GM19239 (cell line): ENCODE results near the gene SSTR4.

Experiments used
- DNase-seq: peaks from one replicate; pipeline ENCODE4 v3.0.0; 2011; ENCODE audit warnings: low spot score; ENCODE audit not compliant: insufficient read length
- FAIRE-seq: peaks from 2 replicates; lab custom pipeline; 2011; peaks lifted over from hg19 to GRCh38; lab: Jason Lieb, UNC

SSTR4 gene

DNA sequence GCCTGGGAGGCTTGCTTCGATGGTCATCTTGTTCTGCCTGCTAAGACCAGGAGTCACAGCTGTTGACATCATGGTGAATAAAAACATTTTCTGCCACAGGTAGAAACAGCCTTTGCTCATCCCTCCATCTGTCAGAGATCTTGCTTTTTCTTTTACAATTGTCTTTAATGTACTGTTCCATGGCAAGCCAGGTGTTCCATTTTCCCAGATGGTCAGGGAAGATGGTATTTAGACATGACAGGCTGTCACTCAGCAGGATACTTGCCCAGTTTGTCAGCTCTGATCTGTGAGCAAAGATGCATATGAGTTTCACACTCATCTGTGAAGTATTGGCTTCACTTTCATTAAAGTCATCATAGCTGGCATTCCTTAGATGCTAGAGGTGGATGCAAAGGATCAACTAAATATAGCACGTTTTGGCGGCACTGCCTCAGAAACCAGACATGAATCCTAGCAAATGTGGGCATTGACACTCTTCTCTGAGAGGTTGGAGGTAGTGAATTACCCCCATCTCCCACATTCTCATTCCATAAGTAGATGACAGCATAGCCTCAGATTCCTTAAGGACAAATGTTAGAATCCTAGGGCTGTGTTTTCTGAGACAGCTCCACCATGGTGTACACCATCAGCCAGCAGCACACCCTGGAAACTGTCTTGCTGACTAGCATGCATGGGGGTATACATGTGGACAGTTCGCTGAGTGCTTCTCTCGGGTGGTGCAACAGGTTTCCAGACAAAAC lies 4.2 kb downstream of the SSTR4 start:
- FAIRE-seq (no peak), DNase-seq (no peak)

DNA sequence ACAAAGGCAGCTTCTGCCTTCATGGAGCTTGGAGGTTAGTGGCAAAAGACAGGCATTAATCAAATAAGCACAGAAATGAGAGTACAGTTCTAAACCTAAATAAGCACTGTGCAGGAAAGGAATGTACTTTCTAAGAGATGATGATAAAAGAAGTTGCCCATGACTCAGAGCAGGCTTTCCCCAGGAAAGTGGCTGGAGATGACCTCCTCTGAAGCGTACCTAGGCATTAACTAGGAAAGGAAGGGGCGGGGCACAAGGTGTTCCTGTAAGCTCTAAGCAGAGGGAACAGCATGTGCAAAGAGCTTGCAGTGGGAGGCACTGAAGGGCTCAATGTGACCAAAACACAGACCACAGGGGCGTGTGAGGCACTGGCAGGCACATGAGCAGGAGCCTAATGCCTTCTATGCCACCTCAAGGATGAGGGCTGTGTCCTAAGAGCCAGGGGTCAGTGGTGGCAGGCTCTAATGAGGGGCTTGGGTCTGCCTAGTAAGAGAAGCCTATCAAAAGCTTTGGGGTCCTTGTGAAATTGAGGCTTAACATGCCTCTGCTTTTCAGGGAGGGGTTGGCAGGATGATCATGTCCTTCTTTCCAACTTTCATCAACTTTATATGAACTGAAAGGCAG lies 4.9 kb downstream of the SSTR4 start:
- no peak for FAIRE-seq

DNA sequence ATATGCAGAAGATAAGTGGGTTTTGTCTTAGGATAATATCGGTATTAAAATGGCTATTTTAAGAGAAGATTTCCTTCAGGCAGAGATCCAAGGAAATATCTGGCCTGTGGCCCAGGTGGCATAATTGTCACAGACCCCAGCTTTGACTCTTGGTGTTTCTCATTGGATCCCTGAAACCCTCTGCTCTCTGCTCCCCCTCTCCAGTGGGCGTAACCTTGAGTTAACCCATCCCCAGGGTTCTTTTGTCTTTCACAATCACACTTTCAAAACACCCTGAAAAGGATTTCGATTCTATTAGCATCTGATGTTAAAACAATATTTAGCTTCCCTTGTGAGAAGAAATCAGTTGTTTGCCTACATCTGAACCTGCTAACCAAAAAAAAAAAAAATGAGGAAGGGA lies 7.2 kb downstream of the SSTR4 start:
- FAIRE-seq (no peak), DNase-seq (no peak)

More for the DNA sequence above, 4.9 kb downstream of the SSTR4 start:
- no peak for DNase-seq

DNA sequence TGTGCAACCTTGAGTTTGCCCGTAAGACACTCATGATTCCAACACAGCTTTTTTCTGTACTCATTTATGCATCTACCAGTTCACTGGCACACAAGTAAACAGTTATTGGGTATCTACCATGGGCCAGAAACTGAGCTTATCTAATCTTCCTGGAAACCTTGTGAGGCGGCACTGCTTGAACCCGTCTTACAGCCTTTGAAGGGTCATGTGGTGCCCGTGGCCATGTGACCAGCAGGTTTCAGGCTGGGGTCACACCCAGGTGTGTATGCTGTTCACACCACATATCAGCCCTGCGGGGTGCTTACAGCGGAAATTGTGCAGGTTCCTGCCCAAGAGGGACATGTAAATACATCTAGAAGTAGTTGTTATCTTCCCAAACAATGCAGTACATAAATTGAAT lies 8.3 kb downstream of the SSTR4 start:
- FAIRE-seq (no peak), DNase-seq (no peak)

DNA sequence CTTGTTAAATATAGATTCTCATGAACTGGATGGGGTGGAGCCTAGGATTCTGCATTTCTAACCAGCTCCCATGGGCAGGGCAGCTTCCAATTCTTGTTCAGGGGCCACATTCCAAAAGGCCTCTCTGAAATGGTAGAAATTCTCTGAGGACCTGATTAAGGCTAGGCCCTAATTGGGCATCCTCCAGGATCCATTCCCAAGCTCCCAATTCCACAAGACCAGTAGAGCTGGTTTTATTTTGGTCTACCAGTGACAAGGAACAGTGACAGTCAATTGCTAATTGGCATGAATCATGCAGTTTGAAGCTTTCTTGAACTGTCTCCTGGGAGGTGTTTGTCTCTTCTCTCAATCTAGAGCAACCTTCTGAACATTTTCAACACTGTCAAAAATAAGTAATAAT lies 11.3 kb downstream of the SSTR4 start:
- FAIRE-seq (no peak), DNase-seq (no peak)

DNA sequence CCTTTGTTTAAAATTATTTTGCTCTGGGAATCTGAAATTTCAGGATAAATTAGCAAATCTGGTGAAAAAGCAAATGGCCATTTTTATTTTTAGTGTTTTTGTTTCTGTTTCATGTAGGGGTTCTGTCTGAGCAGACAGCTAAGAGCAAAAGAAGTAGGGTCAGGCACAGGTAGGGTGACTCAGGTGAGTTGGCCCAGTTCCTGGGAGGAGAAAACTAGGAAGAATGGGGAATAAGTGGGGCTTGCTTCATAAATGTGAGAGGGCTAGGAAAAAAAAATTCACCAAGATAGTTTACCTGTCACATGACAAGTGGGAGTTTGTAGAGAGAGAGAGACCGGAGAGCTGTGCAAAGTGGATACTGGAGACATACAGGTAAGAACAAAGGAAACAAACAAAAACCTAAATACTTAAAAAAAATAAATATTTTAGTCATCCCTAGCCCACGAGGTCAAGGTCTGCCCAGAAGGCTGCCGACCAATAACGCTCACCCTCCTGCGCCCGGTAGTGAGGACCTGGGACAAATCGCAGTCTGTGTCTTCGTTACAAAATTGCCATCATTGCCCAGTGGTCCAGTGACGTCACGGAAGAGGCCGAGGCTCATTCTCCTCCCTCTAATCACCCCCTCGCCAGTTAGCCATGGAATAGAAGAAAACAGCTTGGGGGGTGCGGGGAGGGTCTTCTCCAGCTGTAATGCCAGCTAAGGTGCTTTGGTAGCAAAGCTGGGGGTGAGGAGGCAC lies 12.1 kb downstream of the SSTR4 start:
- DNase-seq (no peak), FAIRE-seq (no peak)

DNA sequence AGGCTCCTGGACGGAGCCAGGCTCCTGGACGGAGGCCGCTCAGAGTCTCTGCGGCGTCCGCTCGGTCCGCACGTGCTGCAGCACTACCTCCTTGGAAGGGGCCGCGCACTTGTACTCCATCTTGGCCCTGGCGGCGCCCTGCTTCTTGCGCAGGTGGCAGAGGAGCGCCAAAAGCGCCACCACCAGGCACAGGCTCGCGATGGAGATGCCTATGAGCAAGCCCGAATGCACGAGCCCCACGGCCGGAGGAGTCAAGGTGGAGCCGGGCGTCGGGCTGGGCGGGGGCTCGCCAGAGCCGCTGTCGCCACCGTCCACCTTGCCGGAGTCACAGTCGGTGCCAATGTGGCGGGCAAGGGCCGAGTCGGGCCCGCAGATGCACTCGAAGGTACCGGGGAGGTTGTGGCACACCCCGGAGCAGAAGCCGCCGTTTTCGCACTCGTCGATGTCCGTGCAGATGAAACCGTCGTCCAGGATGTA lies 12.7 kb downstream of the SSTR4 start:
- DNase-seq = no peak
- no peak for FAIRE-seq

DNA sequence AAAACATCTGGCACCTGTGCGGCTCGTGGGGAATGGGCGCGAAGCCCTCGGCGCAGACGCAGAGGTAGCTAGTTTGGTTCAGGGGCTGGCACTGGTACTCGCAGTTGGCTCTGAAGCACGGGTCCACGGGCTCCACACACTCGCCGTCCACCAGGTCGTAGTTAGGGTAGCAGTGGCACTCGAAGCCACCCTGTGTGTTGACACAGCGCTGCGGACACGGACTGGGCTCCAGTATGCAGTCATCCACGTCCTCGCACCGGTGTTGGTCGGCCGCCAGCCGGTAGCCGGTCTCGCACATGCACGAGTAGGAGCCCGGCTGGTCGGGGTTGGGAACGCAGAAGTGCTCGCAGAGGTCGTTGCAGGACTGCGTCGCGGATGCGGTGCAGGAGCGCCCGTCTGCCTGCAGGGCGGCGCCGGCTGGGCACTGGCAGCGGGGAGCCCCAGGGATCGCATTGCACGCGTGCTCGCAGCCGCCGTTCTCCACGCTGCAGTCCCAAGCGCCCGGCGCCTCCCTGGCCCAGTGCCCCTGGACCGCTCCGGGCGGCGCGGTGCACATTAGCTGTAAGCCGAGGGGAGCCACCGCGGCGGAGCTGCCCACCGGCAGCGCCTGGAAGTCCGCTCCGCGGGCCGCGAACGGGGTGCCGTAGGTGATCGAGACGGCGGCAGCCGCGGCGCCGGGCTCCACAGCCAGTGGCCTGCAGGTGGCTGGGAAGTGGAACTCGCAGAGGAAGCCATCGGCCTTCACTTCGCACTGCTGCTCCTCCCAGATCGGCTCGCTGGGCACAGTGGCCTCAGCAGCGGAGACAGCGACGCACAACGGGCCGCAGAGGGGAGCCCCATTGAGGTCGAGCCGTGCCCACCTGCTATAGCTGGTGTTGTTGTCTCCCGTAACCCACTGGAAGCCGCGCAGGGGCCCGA lies 13.4 kb downstream of the SSTR4 start:
- DNase-seq (no peak), FAIRE-seq (no peak)

DNA sequence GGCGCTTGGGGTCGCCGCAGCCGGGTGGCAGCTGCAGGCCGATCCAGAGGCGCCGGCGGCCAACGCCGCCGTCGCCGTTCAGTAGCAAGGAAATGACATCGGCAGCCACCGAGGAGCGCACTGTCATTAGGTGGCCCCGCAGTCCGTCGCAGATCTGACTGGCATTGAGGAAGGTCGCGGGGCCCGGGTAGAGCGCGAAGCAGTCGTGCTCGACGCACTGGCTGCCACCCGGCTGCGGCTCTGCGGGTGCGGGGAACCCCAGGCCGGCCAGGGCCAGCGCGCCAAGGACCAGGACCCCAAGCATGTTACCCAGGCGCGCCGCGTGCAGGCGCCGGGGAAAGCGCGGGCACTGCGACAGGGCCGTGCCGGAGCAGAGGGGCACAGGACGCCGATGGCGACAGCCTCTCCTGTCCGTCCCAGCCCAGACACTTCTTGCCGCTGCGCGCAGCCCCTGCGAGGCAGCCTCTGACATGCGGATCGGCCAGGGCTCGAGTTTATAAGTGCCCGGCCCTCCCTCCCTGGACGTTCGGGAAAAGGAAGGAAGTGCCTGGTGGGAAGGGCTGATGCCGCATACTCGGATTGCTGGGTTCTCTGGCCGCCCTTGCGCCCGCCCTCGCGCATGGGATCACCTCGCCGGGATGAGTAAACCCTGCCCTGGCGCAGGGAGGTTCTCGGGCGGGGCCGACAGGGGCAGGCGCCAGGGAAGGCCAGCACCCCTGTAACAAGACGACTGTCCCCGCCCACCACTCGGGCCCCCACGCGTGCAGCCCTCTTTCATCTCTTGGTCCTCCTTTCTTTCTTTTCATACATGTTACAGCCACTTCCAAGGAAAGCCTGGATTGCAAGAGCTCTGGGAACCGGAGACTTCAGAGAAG lies 14.3 kb downstream of the SSTR4 start, which contains the start of gene THBD:
Gene THBD (minus strand): TSS at position 472 of the 875 bp plus-strand sequence. CDS start 168 bp downstream, at position 304.
- DNase-seq = no peak
- FAIRE-seq = no peak

DNA sequence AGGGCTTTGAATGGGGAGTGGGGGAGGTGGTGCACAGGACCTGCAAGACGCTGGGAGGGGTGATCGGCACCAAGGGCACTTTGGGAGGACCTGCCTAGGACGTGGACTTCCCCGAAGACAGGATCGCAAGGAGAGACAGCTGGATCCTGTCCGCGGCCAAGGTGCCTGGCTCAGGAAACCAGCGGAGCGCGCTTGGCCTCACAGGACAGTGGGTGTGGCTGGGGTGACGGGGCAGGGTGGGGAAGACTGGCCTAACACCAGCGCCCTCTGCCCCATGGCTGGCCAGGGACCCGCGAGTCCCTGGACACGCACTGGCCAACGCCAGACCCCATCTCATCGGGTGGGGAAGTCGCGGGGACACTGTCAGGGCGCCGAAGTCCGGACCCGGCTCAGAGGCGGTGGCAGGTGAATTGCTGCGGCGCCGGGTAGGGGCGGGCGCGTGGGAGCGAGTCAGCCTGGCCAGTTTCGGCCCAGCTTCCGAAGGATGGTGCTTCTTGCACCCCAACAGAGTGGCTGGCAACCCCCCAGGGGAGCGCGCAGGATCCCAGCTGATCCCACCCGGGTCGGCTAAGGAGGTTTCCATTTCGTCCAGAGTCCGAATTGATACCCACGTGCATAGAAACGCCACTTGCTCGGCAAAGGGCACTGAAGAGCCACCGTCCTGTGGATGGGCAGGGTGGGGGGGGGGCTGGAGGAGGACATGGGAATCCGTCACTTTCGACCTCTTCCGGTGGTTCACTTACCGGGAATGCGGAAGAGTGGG lies 15.1 kb downstream of the SSTR4 start:
- no peak for FAIRE-seq
- DNase-seq = no peak

DNA sequence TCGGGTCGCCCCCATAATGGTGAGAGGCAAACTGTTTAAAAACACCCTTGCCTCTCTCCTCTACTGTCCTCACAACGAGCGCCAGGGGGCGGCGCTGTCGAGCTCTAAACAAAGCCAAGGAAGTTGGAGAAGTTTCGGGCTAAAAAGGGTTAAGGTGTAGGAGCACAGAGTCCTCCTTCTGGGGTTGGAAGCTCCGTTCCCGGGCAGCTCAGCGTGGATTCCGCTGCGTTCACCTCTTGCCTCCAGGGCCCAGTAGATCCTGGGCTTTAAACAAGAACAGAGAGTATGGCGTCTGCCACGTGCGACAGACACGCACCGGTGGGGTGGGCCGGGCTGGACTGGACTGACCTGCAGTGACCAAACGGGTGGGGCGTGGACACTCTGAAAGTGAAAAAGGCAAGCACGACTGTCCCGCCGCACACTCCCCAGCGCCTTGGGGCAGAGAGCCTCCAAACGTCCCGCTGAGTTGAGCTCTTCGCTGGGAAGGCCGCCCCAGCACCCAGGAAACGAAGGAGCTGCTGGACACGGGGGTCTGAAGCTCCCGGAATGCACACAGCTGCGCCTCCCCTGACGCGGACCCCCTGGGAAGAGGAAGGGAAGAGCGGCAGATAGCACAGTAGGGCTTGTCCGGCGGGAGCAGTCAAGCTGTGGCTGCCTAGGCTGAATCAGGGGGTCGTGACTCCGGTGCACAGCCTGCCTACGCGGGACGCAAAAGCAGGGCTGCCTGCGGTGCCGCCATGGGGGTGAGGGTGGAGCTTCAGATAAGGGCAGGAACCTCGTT lies 15.9 kb downstream of the SSTR4 start:
- FAIRE-seq (no peak), DNase-seq (no peak)

DNA sequence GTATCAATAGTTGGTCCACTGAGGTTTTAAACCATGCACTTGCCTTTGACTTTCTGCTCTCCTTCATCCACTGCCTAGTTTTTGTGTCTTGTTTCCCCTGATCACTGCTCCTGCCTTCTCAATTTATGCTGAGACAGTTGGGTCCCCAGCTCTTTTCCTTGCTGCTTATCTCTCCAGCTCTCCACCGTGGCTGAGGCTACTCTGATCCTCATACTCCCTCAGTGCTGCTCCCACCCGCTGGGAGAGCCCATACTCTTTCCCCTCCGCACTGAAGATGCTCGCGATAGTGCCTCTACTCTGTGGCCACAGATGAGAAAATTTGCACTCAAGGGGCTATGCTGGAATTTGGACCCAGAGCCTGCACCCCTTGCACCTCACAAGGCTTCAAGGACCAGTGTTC lies 17.8 kb downstream of the SSTR4 start:
- no peak for FAIRE-seq
- no peak for DNase-seq

DNA sequence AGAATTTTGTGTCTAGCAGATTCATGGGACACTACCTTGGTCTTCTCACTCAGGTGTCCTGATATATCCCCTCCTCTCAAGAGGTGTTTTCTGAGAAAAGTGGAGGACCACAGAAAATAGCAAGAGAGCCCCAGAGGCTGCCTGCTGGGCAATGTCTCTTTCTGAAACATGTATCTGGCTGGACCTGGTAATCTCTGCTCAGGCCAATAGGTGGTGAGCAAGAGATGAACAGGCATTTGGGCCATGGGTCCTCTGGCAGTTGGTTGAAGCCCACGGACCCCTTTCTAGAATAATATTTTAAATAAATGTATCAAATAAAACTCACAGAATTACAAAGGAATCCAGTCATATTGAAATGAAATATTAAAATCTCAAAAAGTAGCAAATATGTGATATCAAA lies 23.1 kb downstream of the SSTR4 start:
- no peak for FAIRE-seq

DNA sequence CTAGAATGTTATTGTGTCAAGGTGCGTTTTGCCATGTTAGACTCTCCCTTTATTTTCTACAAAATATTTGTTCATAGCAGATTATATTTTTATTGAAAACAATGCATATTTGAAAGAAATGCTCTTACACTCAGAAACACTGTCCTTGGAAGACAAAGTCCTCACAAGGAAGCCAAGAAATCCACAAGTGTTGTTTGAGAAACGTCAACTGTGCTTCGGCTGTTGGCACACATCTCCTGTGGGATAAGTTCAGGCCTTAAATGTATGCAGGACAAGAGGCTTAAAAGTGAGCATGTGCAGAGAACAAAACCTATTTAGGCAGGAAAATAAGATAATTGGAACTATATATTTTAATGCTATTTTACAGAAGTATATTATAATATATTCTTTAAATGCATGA lies 23.9 kb downstream of the SSTR4 start:
- no peak for FAIRE-seq
- DNase-seq = no peak

More for the DNA sequence above, 23.1 kb downstream of the SSTR4 start:
- DNase-seq = no peak

DNA sequence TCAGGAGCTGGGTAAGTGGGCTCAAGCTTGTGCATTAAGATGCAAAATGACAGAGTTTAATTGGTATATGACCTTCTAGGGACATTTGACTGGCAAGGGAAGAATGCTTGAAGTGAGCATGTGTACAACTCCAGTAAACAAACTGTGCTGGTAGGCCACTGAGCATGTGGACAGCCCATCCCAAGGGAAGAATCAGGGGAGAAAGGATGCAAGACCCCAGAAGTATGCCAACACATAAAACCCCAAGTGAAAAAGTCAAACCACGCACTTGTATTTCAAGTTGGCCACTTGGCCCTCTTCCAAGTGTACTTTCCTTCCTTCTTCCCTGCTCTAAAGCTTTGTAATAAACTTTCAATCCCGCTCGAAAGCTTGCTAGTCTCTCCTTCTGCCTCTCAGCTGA lies 24.7 kb downstream of the SSTR4 start:
- DNase-seq (no peak), FAIRE-seq (no peak)

DNA sequence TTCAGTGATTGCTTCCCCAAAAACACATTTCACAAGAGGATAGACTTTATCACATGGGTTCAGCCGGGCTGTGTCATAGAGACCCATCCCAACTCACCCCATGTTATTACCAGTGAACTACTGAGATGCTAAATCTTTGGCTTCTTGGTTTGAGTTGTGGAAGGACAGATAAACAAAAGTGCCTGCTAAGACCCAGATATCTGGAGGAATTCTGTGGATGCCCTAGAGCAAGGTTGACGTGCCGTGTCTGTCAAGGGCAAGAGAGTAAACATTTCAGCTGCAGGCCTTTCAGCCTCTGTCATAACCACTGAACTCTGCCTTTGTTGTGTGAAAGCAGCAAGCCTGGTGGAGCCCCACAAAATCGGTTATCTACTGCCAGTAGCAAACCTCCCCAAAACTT lies 25.5 kb downstream of the SSTR4 start:
- DNase-seq (no peak), FAIRE-seq (no peak)

DNA sequence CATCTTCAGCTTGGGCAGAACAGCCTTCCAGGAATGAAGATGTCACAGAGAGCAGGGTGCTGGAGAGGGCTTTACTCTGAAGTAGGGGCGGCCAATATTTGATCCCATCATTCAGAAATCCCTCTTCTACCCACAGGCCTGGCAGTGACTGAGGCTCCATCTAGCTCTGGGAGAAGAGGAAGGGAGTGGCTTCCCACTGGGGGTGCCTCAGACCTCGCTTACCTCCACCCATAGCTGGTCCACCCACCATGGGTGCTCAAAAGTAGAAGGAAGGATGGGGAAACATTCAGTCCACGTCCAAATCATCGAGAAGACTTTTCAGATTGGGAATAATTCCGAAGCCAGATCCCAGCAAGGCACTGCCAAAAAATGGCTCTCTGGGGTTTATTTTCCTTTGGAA lies 26.1 kb downstream of the SSTR4 start:
- FAIRE-seq = no peak
- no peak for DNase-seq
